ENCODE measurements around the gene ZDHHC1. TPM values are rescaled to one million over a fixed set of nuclear protein-coding genes. Genes with fewer than 3 reads are reported as not detected.

The ZDHHC1 gene
- total and polyA plus RNA-seq, 2 donors (not counting 3 experiments of a cell fraction or from before 2014, with no cell fraction given): 11.4 to 14.4 TPM

DNA sequence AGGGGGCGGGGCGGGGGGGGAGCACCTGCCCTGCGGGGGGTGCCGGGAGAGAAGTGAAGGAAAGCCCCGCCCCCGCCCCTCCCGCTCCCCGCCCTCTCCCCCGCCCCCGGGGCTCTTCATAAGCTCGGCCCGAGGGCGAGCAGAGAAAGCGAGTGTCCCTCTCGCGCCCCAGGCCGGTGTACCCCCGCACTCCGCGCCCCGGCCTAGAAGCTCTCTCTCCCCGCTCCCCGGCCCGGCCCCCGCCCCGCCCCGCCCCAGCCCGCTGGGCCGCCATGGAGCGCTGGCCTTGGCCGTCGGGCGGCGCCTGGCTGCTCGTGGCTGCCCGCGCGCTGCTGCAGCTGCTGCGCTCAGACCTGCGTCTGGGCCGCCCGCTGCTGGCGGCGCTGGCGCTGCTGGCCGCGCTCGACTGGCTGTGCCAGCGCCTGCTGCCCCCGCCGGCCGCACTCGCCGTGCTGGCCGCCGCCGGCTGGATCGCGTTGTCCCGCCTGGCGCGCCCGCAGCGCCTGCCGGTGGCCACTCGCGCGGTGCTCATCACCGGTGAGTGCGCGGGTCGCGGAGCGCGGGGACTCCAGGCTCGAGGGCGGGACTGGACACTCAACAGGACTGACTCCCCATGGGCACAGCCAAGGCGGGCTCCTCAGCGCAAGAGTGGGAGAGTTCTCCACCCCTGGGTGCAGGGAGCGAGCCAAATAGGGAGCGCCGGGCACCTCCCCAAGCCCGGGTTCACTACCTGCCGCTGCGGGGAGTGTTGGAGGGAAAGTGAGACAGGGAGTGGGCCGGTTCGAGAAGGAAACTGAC, 14.9 kb upstream of the ZDHHC1 start, which contains the start of gene HSD11B2:
TSS of gene HSD11B2 (plus strand) at position 145 of the 798 bp plus-strand sequence. CDS start at position 273, 128 bp downstream.
- Histone ChIP-seq H3K27ac (ENCODE audit: insufficient read depth, low read depth, low read length) (no peak within 1 kb of the TSS), H3K9me3 (replicated peaks; ENCODE audit: control insufficient read depth, insufficient read depth, low read length) (no peaks in the 10 kb centered on the region), H3K4me1 (ENCODE audit: control insufficient read depth, extremely low read depth, insufficient read depth, low read length) (peaks cover 8% of the 10 kb centered on the region), H3K9ac (replicated peaks; ENCODE audit: extremely low read depth, insufficient read depth, low read length) (no peak within 1 kb of the TSS), H3K4me2 (ENCODE audit: insufficient read depth, low read length) (peak within 1 kb of the TSS; percentile 54), H3K36me3 (ENCODE audit: control insufficient read depth in 2 of 2, extremely low read depth in 1 of 2, insufficient read depth in 2 of 2, low read length in 2 of 2) (peaks cover 0 to 1% of the 10 kb centered on the region in 2 experiments), H3K4me3 (replicated peaks in 1 of 3; ENCODE audit: insufficient read depth in 1 of 3, low read depth in 1 of 3, low read length in 3 of 3) (peak within 1 kb of the TSS in 2 of 3 experiments; percentile 5 to 32), H3K9me1 (replicated peaks; ENCODE audit: control insufficient read depth, extremely low read depth, insufficient read depth, low read length) (no peaks in the 10 kb centered on the region), H3K27me3 (ENCODE audit: control insufficient read depth in 2 of 2, insufficient read depth in 2 of 2, low read length in 2 of 2) (peaks cover 16 to 17% of the 10 kb centered on the region in 2 experiments), H3K79me2 (ENCODE audit: control insufficient read depth, insufficient read depth, low read length) (no peaks in the 10 kb centered on the region), H4K20me1 (replicated peaks; ENCODE audit: control insufficient read depth, extremely low read depth, insufficient read depth, low read length) (no peaks in the 10 kb centered on the region), H2AFZ (ENCODE audit: low read depth, low read length) (peak within 1 kb of the TSS; percentile 58)
- dilution Hi-C loops (cut with MboI; ENCODE audit: extremely low pct_ligation_motif_present, low sequenced_read_pairs): no loop called here
- intact Hi-C loops (cut with micrococcal nuclease): no loop called here
- POLR2A ChIA-PET: no interaction called here
- FAIRE-seq (peak; percentile 62), DNase-seq (ENCODE audit: low read depth, low spot score) (peak; percentile 57)
- CTCF ChIA-PET: interaction anchor here (0.6 to 3.7 kb wide), 16 partner anchors 10 to 459 kb away, joined by 3 to 25 read pairs (median 4); no protein-coding TSS in a partner anchor
- no TSS peak for BruUV-seq (replicated peaks)
- TF ChIP-seq, protein P1, sequence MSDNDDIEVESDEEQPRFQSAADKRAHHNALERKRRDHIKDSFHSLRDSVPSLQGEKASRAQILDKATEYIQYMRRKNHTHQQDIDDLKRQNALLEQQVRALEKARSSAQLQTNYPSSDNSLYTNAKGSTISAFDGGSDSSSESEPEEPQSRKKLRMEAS (IDR thresholded peaks at IDR 0.05; ENCODE audit: insufficient read depth, insufficient read length): no peak
- TF ChIP-seq POLR2A (IDR thresholded peaks at IDR 0.05; ENCODE audit: low read depth, low read length) (no peak), EZH2 (IDR thresholded peaks at IDR 0.05; ENCODE audit: borderline replicate concordance, low read depth, low read length, severe bottlenecking) (no peak), POLR2AphosphoS5 (IDR thresholded peaks at IDR 0.05; ENCODE audit: insufficient read depth, low read depth, low read length) (peak; percentile 18), GATA2 (IDR thresholded peaks at IDR 0.05; ENCODE audit: insufficient read depth, insufficient read length, low read depth, low read length) (no peak), FOS (IDR thresholded peaks at IDR 0.05; ENCODE audit: borderline replicate concordance, insufficient read depth, low read length) (no peak), MYC (IDR thresholded peaks at IDR 0.05; ENCODE audit: low read depth, low read length) (no peak), JUN (IDR thresholded peaks at IDR 0.05; ENCODE audit: borderline replicate concordance, insufficient read depth, insufficient read length, low read depth) (no peak)
- TF ChIP-seq, protein P2, sequence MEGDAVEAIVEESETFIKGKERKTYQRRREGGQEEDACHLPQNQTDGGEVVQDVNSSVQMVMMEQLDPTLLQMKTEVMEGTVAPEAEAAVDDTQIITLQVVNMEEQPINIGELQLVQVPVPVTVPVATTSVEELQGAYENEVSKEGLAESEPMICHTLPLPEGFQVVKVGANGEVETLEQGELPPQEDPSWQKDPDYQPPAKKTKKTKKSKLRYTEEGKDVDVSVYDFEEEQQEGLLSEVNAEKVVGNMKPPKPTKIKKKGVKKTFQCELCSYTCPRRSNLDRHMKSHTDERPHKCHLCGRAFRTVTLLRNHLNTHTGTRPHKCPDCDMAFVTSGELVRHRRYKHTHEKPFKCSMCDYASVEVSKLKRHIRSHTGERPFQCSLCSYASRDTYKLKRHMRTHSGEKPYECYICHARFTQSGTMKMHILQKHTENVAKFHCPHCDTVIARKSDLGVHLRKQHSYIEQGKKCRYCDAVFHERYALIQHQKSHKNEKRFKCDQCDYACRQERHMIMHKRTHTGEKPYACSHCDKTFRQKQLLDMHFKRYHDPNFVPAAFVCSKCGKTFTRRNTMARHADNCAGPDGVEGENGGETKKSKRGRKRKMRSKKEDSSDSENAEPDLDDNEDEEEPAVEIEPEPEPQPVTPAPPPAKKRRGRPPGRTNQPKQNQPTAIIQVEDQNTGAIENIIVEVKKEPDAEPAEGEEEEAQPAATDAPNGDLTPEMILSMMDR (IDR thresholded peaks at IDR 0.05; ENCODE audit: extremely low read depth in 1 of 2, insufficient read depth in 1 of 2, low read depth in 1 of 2, low read length in 2 of 2): peak in 1 of 2 donors; percentile 3
